DMS53 treated with DMSO at 0.1 percent for 48 hours (cell line): ENCODE results near the gene UNC93B1.

Experiments
- DNase-seq: peaks from one replicate; lab custom pipeline; 2025; ENCODE audit not compliant: unreplicated experiment; lab: John Stamatoyannopoulos, UW

UNC93B1 gene, protein sequence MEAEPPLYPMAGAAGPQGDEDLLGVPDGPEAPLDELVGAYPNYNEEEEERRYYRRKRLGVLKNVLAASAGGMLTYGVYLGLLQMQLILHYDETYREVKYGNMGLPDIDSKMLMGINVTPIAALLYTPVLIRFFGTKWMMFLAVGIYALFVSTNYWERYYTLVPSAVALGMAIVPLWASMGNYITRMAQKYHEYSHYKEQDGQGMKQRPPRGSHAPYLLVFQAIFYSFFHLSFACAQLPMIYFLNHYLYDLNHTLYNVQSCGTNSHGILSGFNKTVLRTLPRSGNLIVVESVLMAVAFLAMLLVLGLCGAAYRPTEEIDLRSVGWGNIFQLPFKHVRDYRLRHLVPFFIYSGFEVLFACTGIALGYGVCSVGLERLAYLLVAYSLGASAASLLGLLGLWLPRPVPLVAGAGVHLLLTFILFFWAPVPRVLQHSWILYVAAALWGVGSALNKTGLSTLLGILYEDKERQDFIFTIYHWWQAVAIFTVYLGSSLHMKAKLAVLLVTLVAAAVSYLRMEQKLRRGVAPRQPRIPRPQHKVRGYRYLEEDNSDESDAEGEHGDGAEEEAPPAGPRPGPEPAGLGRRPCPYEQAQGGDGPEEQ

GRCh38 chr11:68003846-68004550, at the start of gene UNC93B1:
UNC93B1 (minus strand) TSS chr11:68004097; CDS start chr11:68004043, 54 bp downstream.
- DNase-seq, result peak; percentile 84

DNA sequence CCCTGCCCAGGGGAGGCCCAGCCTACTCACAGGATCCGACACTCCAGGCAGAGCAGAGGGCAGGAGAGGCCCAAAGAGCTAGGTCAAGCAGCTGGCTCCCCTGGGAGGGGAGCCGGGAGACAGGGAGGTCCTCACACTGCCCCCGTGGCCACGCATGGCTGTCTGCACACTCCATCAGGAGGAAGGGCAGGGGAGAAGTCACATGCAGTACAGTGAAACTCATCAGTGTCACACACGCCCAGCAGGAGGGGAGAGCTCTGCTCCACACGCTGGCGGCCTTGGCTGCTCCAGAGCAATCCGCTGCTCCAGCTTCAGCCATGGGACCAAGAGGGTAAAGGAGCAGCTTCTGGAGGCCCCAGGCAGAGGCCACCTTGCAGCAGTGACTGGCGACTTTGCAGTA, 49.2 kb upstream of the UNC93B1 start:
- no peak for DNase-seq

DNA sequence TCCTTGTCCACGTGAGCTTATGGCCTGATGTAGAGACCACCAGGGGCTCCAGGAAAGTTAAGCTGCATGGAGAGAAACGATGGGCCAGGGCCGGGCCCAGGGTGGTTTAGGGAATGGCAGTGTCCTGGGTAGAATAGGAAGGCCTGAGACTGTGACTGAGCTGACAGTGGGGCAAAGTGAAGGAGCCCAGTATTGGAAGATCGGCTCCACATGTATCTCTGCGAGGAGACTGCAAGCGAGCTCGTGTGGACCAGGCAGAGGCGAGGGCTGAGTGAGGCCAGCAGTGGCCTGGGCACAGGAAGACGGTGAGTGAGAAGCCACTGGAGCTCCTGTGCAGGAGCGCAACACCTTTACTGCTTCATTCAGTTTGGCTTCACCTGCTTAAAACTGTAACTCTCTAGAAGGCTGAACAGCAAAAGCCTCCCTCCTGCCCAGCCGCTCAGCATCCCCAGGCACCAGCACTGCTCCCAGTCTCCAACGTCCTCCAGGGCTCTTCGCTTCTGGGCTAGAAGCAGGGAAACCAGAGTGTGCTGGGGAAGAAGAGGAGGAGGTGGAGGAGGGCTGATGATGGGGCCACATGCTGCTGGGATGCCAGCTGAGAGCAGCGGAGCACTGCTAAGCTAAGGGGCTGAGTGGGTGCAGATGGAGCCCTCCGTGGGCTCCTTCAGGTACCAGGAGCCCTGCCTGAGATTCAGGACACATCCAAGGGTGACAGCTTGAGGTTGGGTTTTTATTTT, 48.4 kb upstream of the UNC93B1 start:
- DNase-seq, result no peak

- DNase-seq, result no peak
These were observed 47.6 kb upstream of the UNC93B1 start for GRCh38 chr11:68051191-68052136.

GRCh38 chr11:68050371-68050841, 46.5 kb upstream of the UNC93B1 start:
- no peak for DNase-seq

GRCh38 chr11:68049509-68050370, 45.8 kb upstream of the UNC93B1 start:
- no peak for DNase-seq

- no peak for DNase-seq
These were observed 45.0 kb upstream of the UNC93B1 start for GRCh38 chr11:68048681-68049508.

GRCh38 chr11:68047437-68048290, 43.8 kb upstream of the UNC93B1 start:
- no peak for DNase-seq

- no peak for DNase-seq
These were observed 41.0 kb upstream of the UNC93B1 start for GRCh38 chr11:68044898-68045351.

GRCh38 chr11:68044145-68044813, 40.4 kb upstream of the UNC93B1 start:
- no peak for DNase-seq

DNA sequence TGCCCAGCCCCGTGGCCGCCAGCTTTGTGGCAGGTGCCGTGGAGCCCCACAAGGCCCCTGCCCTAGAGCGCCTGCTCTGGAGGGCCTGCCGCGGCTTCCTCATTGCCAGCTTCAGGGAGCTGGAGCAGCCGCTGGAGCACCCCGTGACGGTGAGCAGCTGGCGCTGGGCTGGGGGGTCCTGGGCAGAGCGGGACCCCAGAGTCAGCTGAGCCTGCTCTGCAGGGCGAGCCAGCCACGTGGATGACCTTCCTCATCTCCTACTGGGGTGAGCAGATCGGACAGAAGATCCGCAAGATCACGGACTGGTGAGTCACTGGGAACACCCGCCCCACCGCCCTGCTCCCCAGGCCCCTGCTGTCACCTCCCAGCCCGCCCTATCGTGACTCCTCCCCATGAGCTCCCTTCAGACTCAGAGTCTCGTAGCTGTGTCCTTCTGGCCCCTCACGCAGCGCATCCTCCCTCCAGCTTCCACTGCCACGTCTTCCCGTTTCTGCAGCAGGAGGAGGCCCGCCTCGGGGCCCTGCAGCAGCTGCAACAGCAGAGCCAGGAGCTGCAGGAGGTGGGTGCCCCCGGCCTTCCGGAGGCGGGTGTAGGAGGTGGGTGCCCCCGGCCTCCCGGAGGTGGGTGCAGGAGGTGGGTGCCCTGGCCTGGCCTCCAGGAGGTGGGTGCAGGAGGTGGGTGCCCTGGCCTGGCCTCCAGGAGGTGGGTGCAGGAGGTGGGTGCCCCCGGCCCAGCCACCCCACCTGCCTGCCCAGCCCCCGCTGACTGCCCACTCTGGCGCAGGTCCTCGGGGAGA, 39.6 kb upstream of the UNC93B1 start:
- DNase-seq, result no peak

- no peak for DNase-seq
These were observed 39.1 kb upstream of the UNC93B1 start for GRCh38 chr11:68043029-68043348.

GRCh38 chr11:68042219-68043028, 38.5 kb upstream of the UNC93B1 start:
- DNase-seq, result no peak

DNA sequence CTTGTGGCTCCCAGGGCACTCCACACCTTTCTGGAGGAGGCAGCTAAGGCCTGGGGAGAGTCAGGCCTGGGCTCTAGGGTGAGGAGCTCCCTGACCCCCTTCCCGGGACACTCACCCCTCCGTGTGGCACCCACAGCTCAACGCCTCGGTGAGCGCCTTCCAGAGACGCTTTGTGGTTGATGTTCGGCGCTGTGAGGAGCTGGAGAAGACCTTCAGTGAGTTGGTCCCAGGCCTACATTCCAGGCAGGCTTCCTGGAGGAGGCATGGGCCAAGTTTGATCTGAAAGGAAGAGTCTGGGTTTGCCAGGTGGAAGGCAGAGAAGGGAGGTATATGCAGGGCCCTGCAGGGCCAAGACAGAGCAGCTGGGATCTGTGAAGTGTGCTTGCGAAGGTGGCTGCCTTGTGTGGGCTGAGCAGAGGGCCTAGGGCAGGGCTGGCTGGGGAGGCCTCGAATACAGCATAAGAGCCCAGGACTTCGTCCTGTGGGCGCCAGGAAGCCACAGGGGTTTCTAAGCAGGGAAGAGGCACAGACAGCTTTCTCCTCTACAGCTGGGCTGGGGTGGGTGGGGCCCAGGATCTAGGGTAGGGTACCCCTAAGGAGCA, 37.8 kb upstream of the UNC93B1 start:
- no peak for DNase-seq
